Measurements from ENCODE around the gene ZNRD2. TPM values are rescaled to one million over a fixed set of nuclear protein-coding genes. Genes with fewer than 3 reads are reported as not detected.
A peak's percentile ranks its signal among the peaks of the same experiment; 100 is the strongest.
"Not testable (repeated sequence)": the region's sequence is repeated elsewhere in the genome, so short reads cannot be mapped to it uniquely, and the experiment has no call there.

ZNRD2 gene
- total RNA-seq, 4 donors from 2014 or later = 41.9 to 62.9 (median 50.6) TPM

GRCh38 chr11:65563601-65564000 is 6.7 kb upstream of the ZNRD2 start:
- 98 to 99% methylated on average over 4 of the region's 4 CpGs for WGBS, 2 donors
- no peak for DNase-seq (ENCODE audit: low spot score in 2 of 2)
- TF ChIP-seq POLR2A (IDR thresholded peaks at IDR 0.05) (no peak), CTCF (IDR thresholded peaks at IDR 0.05) (no peak)
- intact Hi-C loops (cut with DNase I; ENCODE audit: low total_unique reads) = no loop called here
- no peak overlapping the region for H3K4me3 ChIP-seq (ENCODE audit: low read depth, poor library complexity, severe bottlenecking)

- WGBS, 2 donors = 90 to 93% methylated on average over 12 of the region's 12 CpGs
Measured at GRCh38 chr11:65564879-65565559, 5.3 kb upstream of the ZNRD2 start.

GRCh38 chr11:65565624-65566453 is 4.4 kb upstream of the ZNRD2 start:
- DNase-seq (ENCODE audit: low spot score in 2 of 2) = no peak
- WGBS, 2 donors = 77 to 79% methylated on average over 7 of the region's 7 CpGs
- TF ChIP-seq CTCF (IDR thresholded peaks at IDR 0.05) = no peak
- no peak for TF ChIP-seq POLR2A (IDR thresholded peaks at IDR 0.05)
- intact Hi-C loops (cut with DNase I; ENCODE audit: low total_unique reads) = no loop called here
- no peak overlapping the region for H3K4me3 ChIP-seq (ENCODE audit: low read depth, poor library complexity, severe bottlenecking)

More at GRCh38 chr11:65564879-65565559, 5.3 kb upstream of the ZNRD2 start:
- DNase-seq (ENCODE audit: low spot score in 2 of 2); H3K4me3 ChIP-seq (ENCODE audit: low read depth, poor library complexity, severe bottlenecking); intact Hi-C loops (cut with DNase I; ENCODE audit: low total_unique reads): not testable (repeated sequence)

DNA sequence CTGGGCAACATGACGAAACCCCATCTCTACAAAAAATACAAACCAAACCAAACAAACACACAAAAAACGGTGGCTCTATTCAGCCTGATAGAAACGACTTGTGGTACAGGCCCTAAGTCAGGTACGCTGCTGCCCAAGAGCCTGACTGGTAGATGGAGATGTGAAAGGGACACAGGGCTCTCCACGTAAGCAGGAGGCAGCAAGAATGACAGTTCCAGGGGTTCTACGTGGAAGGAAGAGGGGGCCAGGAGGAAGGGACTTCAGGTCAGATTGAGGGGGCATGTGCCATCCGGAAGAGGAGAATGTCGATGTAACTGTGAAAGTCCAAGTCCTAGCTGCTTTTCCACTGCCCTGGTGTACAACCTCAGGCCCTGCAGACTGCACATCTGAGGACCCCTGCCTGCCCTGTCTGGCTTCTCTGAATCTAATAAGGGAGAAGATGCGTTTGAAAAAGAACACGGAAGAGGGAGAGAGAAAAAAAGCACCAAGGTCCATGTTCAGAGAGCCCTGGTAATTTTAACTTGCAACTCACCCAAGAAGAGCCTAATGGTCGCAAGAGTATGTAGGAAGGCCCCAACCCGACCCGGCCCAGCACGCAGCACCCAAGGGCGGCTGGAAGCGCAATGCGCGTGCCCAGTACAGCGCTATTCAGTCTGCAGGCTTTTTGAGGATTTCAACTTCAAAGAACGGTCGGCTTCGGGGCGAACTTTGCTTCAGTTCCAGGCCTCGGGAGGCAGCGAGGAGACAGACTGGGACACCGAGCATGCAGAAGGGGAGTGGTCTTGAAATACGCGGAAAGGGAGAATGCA is 909 bp upstream of the ZNRD2 start:
- 8% methylated on average over 28 of the region's 28 CpGs for WGBS, 2 donors
- peak overlapping the region; percentile 80 for H3K4me3 ChIP-seq (ENCODE audit: low read depth, poor library complexity, severe bottlenecking)
- TF ChIP-seq CTCF (IDR thresholded peaks at IDR 0.05) = no peak
- TF ChIP-seq POLR2A (IDR thresholded peaks at IDR 0.05) = no peak
- intact Hi-C loops (cut with DNase I; ENCODE audit: low total_unique reads) = no loop called here
- DNase-seq (ENCODE audit: low spot score in 2 of 2) = no peak

DNA sequence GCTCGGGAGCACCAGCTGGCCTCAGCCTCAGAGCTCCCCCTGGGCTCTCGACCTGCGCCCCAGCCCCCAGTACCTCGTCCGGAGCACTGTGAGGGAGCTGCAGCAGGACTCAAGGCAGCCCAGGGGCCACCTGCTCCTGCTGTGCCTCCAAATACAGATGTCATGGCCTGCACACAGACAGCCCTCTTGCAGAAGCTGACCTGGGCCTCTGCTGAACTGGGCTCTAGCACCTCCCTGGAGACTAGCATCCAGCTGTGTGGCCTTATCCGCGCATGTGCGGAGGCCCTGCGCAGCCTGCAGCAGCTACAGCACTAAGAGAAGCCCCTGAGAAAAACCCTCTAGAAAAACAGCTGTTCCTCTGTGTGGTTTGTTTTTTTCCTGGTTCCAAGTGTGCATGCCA is 1.1 kb downstream of the ZNRD2 start:
- 72 to 75% methylated on average over 9 of the region's 9 CpGs for WGBS, 2 donors
- TF ChIP-seq CTCF (IDR thresholded peaks at IDR 0.05) (no peak), POLR2A (IDR thresholded peaks at IDR 0.05) (no peak)
- intact Hi-C loops (cut with DNase I; ENCODE audit: low total_unique reads) = no loop called here
- no peak for DNase-seq (ENCODE audit: low spot score in 2 of 2)
- H3K4me3 ChIP-seq (ENCODE audit: low read depth, poor library complexity, severe bottlenecking) = no peak overlapping the region

GRCh38 chr11:65571940-65572339 is 1.7 kb downstream of the ZNRD2 start:
- intact Hi-C loops (cut with DNase I; ENCODE audit: low total_unique reads) = no loop called here
- TF ChIP-seq POLR2A (IDR thresholded peaks at IDR 0.05) (no peak), CTCF (IDR thresholded peaks at IDR 0.05) (no peak)
- no peak overlapping the region for H3K4me3 ChIP-seq (ENCODE audit: low read depth, poor library complexity, severe bottlenecking)
- DNase-seq (ENCODE audit: low spot score in 2 of 2) = no peak
- WGBS, 2 donors = 4 to 7% methylated on average over 11 of the region's 11 CpGs
